GM12891 (cell line): ENCODE measurements around the gene ANKS1A.

Experiments
- PAX5 ChIP-seq: IDR thresholded peaks from 2 replicates; pipeline ENCODE4 v1.6.1; 2011; ENCODE audit warnings: low read length, moderate library complexity, mild to moderate bottlenecking; ENCODE audit not compliant: insufficient read depth, severe bottlenecking
- POLR2A ChIP-seq: IDR thresholded peaks from 2 replicates; pipeline ENCODE4 v1.6.1; 2011; ENCODE audit warnings: low read depth, low read length, control low read depth
- POLR2AphosphoS5 ChIP-seq: IDR thresholded peaks from 2 replicates; pipeline ENCODE4 v1.6.1; 2011; ENCODE audit warnings: low read depth, low read length, control low read depth
- POU2F2 ChIP-seq: IDR thresholded peaks from 2 replicates; pipeline ENCODE4 v1.6.1; 2011; ENCODE audit warnings: low read depth, mild to moderate bottlenecking, control low read depth, low read length, moderate library complexity
- SPI1 ChIP-seq: IDR thresholded peaks from 2 replicates; pipeline ENCODE4 v1.6.1; 2011; ENCODE audit warnings: low read depth, low read length, control low read depth
- TAF1 ChIP-seq: IDR thresholded peaks from 2 replicates; pipeline ENCODE4 v1.6.1; 2011; ENCODE audit warnings: low read depth, low read length, control low read depth

GRCh38 chr6:35093118-35093445, 204.0 kb downstream of the ANKS1A start:
- TF ChIP-seq POLR2A (no peak), POLR2AphosphoS5 (no peak), PAX5 (no peak), TAF1 (no peak), SPI1 (no peak), POU2F2 (no peak)
